Measurements from ENCODE around the gene IFITM2.

IFITM2 gene

DNA sequence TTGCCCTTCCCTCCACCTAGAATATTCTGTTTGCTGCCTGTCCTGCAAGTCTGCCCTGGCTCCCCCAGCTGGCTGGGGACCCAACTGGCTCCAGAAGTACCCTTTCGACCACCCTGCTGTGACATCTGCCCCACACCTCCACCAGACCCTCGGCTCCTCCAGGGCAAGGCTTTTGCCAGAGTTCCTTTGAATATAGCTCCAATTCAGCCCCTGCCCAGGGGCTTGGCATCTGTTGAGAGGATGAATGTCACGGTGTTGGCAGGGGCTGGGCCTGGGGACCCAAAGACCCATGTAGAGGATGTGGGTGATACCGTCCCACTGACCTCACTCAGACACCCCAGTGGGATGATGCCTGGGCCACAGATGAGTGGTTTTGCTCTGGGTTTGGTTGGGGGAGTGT, 25.4 kb upstream of the IFITM2 start:
- DNase-seq, result peak; percentile 27

DNA sequence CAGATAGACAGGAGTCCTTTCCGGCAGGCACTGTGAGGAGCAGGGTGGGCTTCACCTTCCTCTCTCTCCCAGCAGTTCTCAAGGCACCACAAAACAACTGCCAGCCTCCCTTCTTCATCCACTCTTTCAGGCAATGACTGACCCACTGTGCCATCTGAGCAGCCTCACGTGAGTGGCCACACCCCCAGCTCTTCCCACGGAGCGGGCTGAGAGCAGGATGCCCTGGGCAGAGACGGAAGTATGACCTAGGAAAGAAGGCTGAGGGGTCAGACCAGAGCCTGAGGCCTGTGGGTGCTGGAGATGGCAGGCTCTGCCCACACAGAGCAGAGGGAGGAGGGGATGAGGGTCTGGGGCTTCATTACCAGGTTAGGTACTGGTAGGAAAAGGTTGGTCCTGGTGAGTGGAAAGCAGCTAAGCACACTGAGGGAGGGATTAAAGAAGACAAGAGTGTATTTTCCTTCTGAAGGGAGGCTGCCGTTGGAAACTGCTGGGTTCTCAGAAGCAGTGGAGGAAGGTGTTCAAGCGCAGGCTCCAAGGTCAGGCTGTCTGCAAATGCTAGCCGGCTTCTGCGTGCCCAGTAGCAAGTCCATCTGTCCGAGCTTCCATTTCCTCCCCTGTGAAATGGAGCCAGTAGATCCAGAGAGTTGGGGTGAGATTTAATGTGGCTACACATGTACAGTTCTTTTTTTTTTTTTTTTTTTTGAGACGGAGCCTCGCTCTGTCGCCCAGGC, 24.8 kb upstream of the IFITM2 start:
- no peak for DNase-seq

DNA sequence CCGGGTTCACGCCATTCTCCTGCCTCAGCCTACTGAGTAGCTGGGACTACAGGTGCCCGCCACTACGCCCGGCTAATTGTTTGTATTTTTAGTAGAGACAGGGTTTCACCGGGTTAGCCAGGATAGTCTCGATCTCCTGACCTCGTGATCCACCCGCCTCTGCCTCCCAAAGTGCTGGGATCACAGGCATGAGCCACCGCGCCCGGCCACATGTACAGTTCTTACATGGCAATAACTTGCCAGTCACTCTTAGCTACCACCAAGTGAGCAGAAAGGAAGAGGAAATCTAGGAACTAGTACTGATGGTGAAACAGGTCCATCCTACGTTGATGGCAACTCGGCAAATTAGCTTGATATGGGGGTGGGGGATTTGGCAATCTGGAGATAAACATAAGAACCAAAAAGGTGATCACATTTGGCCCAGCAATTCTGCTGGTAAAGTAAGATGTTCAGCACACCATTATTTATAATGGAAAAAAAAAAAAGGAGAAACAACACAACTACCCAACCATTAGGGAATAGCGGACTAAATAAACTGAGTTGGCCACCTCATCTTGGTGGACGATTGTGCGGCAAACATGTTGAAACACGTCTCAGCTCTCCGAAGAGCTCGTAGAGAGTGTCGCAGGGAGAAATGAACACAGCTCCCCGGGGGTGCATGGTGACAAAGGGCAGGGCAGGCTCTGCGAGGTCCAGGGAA, 24.1 kb upstream of the IFITM2 start:
- peak; percentile 21 for DNase-seq

DNA sequence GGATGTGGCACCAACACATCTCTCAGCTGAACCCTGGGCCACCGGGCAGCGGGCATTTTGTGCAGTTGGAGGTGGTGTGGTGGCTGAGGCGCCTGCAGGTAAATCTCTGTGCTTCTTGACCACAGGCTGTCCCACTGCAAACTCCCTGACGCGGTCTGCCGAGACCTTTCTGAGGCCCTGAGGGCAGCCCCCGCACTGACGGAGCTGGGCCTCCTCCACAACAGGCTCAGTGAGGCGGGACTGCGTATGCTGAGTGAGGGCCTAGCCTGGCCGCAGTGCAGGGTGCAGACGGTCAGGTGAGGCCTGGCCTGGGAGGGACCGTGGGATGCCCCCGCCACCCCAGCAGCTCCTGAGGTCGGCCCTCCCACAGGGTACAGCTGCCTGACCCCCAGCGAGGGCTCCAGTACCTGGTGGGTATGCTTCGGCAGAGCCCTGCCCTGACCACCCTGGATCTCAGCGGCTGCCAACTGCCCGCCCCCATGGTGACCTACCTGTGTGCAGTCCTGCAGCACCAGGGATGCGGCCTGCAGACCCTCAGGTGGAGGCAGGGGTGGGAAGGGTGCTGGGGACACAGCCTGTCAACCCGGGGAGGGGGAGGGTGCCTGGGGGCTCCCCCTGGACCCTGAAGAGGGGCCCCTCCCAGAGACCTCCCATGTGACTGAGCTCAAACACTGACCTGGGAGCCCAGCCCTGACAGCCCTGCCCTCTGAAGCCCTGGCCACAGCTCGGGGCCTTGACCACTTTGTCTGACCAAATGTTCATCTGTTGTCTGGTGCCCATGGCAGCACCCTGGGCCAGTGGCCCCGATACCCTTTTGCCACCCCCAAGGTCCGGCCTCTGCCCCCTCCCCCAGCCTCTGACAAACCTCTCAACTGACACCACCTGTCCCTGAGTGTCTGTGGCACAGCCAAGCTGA, 23.3 kb upstream of the IFITM2 start:
- peak; percentile 28 for DNase-seq

DNA sequence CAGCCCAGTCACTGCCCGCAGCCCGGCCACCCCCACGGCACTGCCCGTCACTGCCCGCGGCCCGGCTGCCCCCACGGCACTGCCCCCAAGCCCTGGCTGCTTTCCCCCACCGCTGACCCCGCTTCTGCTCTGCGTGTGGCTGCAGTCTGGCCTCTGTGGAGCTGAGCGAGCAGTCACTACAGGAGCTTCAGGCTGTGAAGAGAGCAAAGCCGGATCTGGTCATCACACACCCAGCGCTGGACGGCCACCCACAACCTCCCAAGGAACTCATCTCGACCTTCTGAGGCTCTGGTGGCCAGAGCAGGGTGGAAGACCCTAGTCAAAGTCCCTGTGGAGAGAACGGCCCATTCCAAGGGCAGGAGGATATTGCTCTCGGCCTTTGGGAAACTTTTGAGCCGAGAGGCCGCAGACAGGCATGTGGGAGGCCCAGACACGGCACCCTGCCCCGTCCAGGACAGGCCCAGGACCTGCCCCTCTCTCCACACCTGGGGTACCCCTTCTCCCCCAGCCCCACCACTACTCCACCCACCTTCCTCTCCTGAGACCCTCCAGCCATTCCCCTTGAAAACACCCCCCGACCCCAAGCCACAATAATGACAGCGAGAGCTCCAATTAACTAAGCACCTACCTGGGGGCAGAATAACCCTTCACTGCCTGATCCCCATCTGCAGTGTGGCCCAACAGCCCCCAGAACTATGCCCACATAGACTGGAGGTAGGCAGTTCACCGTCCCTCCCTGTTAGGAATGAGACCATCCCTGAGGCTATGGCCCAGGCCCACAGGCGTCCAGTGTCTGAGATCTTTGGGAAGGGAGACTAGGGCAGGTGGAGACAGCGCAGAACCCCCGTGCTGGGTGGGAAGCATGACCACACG, 22.4 kb upstream of the IFITM2 start:
- peak; percentile 26 for DNase-seq

DNA sequence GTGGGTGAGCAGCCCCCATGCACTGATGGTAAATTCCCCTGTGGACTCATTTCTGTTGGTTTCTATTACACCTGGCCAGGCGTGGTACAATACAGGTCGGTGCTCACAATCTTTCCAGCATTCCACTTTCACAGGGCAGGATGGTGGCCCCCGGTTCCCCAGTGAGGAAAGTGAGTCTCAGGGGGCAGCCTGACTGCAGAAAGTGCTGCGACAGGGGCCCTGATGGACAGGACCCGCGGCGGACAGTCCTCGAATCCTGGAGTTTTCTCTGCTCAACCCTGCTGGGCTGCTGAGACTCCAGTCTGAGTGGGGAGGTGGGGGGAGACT, 21.8 kb upstream of the IFITM2 start:
- peak; percentile 23 for DNase-seq

DNA sequence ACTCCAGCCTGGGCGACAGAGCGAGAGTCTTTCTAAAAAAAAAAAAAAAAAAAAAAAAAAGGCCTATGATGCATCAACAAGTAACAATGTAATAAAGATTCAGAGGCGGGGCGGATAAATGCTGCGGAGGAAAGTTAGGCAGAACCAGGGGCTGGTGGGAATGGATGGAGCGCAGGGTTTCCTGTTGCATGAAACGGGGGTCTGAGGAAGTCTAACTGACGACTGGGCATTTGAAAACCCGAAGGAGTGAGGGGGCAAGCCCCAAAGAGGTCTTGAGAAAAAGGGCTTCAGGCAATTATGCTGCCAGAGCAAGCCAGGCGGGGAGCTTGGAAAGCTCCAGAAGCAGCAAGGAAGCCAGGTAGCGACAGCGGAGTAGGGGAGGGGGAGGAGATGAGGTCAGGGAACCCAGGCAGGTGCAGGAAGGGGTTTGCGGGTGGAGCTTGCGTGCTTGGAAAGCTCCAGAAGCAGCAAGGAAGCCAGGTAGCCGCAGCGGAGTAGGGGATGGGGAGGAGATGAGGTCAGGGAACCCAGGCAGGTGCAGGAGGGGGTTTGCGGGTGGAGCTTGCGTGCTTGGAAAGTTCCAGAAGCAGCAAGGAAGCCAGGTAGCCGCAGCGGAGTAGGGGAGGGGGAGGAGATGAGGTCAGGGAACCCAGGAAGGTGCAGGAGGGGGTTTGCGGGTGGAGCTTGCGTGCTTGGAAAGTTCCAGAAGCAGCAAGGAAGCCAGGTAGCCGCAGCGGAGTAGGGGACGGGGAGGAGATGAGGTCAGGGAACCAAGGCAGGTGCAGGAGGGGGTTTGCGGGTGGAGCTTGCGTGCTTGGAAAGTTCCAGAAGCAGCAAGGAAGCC, 20.4 kb upstream of the IFITM2 start:
- peak; percentile 42 for DNase-seq

DNA sequence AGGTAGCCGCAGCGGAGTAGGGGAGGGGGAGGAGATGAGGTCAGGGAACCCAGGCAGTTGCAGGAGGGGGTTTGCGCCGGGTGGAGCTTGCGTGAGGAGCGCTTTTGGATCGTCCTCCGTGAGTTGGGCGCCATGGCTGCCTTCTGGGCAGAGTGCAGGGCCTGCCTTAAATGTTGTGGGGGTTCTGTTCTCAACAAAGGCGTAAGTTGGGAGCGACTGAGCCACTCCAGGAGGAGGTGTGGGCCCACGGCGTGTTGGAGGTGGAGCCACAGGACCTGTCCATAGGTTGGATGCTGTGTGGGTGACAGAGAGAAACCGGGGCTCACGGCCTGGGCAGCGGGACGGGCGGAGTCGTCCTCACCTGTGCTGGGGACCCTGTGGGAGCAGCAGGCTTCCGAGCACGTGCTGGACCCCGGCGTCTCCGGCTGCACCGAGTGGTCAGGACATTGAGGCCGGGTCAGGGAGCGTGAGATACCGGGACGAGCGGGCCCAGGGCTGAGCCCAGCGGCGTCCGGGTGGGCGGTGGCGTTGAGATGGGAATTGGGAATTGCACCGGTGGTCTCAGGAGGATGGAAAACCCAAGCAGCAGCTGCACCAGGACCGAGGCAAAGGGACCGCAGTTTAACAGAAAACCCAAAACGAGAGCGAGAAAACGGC, 19.7 kb upstream of the IFITM2 start:
- peak; percentile 49 for DNase-seq

DNA sequence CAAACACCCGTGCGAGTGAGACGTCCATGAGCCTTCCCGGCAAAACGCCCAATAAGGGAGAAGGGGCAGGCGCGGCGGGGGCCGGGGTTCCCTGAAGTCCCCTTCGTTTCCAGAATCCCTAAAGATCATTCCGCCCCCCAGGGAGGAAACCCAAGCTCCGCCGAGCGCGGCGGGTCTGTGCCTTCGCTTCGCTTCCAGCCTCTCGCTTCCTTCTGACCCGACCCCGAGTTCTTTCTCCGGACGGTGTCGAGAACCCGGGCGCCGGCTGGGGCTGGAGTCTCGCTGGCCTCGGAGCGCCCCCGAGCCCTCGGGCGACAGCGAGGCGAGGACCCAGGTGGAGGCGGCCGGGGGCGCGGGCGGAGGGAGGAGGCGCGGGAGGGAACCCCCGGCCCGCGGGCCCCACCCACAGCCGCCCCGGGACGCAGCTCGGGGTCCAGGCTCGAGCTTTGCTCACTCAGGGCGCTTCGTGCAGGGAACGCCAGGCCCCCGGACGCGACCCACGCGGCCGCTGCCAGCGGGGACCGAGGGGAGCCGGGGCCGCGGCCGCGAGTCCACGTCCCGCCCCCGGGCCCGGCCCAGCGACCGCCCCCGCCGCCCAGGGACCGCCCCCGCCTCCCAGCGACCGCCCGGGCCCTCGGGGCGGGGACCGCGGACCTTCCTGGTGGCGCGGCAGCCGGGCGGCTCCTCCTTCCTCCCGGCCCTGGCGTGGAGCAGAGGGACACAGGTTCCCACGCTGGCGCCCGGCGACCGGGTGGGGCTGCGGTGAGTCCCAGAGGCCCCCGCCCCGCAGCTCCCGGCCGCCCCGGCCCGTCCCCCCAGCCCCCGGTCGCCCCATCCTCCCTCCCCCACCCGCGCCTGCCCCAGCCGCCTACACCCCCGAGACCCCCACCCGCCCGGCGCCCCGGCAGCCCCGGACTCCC, 18.9 kb upstream of the IFITM2 start, which contains the start of gene PGGHG:
Gene PGGHG, plus strand, starts transcription at position 649 of the 920 bp plus-strand sequence. CDS start 691 bp downstream, outside the sequence.
- peak; percentile 71 for DNase-seq

DNA sequence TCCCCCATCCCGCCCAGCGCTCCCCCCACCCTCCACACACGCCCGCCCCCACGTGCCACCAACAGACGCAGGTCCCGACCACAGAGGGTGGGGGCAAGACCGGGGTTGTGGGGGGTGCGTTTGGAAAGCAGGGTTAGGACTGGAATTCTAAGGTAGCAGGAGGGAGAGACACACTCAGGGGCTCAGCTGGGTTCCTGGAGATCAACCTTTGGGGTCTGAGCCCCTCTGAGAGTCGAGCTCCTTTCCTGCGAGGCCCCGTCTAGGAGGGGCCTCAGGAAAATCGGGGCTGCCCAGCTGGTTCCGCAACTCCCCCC, 18.3 kb upstream of the IFITM2 start:
- DNase-seq, result peak; percentile 30

DNA sequence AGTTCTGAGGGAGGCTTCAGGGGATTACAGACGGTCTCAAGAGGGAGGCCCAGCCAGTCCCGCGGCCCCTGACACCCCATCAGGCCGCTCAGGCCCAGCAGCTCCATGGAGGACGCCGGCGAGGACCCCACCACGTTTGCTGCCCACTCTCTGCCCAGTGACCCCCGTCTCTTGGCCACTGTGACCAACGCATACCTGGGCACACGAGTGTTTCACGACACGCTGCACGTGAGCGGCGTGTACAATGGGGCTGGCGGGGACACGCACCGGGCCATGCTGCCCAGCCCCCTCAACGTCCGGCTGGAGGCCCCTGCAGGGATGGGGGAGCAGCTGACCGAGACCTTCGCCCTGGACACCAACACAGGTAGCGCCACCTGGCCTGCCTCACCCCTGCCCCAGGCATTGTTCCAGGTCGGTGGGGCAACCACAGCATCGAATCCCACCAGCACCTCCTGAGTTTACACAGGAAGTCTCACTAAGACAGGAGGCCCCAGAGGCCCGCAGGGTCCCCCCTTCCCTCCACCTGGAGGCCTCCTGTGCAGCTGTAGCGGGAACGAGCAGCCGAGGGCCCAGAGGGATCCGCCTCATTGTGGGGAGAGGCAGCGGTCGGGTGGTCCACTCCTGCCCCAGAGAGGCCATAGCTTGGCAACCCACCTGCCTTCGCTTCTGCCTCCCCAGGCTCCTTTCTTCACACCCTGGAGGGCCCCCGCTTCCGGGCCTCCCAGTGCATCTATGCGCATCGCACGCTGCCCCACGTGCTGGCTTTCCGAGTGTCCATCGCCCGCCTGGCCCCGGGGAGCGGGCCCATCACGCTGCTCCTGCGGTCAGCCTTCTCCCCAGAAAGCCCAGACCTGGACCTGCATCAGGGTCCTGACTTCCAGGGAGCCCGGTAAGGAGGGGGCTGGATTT, 17.6 kb upstream of the IFITM2 start:
- DNase-seq, result peak; percentile 30

DNA sequence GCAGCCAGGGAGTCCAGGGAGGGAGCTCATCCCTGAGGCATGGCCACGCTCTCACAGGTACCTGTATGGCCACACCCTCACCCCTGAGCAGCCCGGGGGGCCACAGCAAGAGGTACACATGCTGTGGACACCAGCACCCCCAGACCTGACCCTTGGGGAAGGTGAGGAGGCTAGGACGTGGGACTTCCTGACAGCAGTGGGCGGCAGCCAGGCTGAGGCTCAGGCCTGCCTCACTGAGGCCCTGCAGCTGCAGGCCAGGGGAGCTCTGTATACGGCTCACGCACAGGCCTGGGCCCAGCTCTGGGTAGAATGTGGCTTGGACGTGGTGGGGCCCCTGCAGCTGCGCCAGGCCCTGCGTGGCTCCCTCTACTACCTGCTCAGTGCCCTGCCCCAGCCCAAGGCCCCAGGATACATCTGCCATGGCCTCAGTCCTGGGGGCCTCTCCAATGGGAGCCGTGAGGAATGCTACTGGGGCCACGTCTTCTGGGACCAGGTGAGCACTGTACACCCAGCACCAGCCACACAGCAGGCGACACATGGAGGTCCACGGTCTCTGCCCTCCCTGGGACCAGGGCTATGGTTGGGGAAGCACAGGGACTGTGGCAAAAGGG, 16.9 kb upstream of the IFITM2 start:
- no peak for DNase-seq

DNA sequence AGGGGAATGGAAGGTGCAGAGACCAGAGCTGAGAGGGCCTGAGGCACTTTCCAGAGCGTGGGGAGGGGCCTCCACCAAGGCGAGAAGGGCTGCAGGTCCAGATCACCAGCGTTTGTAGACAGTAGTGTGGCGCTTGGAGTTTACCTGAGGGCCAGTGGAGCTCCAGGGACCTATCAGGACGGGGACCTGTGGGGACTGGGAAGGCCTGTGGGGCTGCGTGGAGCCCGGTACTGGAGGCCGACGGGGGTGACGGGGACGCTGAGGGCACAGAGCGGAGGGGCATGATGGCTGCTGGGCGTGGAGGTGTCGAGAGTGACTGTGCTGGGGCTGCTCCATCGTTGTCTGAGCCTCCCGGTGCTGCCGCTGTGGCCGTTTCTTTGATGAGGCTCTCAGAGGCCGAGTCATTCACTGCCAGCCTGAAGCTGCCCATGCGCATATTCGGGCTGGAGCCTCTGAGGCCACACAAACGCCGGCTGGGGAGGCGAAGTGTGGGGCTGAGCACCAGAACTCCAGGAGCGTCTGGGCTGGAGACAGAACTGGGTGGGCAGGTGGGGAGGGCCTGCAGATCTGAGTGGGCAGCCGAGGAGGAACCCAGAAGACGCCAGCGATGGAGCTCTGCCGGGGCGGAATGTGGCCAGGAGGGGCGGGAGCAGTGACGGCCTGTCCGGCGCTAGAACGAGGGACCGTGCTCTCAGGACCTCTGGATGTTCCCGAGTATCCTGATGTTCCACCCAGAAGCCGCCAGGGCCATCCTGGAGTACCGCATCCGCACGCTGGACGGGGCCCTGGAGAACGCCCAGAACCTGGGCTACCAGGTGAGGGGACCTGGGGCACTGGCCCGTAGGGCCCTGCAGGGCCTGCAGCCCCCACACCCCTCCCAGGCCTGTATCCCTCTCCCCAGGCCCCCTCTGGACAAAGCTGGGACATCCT, 16.1 kb upstream of the IFITM2 start:
- DNase-seq, result no peak

DNA sequence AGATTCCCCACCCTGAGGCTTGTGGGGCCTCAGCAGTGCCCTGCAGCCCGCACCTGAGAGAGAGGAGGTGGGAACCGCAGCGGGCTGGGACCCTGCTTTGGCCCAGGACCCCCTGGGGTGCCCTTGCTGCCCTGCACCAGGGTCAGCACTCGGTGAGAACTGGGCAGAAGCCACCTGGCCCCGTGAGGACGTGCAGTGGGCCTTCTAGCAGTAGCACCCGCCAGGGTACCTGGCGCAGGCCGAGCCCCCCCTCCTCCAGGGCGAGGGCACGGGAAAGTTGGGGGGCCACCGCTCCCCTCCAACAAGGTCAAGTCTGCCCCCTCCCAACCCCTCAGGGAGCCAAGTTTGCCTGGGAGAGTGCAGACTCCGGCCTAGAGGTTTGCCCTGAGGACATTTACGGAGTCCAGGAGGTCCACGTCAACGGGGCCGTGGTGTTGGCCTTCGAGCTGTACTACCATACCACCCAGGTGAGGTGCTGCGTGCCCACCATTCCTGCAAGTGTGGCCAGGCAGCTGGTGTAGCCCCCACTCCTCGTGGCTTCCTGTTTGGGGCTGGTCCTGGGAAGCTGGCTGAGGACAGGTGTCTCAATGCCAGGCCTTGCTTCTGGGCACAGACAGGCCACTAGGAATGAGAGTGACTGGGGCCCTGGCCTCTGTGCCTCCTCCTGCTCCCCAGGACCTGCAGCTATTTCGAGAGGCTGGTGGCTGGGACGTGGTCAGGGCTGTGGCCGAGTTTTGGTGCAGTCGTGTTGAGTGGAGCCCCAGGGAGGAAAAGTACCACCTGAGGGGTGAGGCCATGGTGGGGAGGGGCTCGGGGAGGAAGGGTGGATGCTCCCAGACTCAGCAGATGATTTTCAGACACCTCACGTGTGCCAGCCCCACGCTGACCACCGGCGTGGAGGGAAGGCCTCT, 15.2 kb upstream of the IFITM2 start:
- DNase-seq, result no peak

DNA sequence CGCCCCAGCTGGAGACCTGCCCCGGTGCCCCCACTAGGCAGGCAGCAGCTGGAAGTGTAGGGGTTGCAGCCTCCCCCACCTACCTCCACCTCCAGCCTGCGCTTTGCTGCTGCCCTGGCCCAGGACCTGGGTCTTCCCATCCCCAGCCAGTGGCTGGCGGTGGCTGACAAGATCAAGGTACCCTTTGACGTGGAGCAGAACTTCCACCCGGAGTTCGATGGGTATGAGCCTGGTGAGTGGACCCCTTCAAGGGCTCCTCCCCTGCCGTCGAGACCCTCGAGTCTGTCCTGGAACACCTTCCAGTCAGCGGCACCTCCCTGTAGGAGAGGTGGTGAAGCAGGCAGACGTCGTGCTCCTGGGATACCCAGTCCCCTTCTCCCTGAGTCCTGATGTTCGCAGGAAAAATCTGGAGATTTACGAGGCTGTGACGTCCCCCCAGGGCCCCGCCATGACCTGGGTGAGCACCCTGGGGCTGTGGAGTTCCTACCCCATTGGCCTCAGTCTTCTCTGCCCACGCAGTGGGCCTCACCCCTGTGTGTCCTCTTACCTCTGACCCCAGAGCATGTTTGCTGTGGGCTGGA, 14.3 kb upstream of the IFITM2 start:
- no peak for DNase-seq

Data from activated CD4-positive, CD25-positive, alpha-beta regulatory T cell treated with anti-CD3 and anti-CD28 coated beads, Interleukin-2, amount 50 U/mL, for 72 hours (primary cell).